ENCODE data around the gene ADAM23.

DNA sequence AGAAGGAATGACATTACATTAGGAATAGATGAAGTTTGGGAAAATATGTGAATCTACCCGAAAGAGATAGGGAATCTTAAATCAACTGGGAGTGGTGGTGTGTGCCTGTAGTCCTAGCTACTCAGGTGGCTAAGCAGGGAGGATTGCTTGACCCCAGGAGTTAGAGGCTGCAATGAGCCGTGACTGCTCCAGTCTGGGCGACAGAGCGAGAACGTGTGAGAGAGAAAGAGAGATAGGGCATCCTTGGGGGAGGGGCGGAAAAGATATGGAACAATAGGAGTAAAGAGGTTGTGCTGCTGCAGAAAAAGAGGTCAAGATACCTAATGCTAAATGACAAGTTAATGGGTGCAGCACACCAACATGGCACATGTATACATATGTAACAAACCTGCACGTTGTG, 47.1 kb upstream of the ADAM23 start:
- TF ChIP-seq, protein P1, sequence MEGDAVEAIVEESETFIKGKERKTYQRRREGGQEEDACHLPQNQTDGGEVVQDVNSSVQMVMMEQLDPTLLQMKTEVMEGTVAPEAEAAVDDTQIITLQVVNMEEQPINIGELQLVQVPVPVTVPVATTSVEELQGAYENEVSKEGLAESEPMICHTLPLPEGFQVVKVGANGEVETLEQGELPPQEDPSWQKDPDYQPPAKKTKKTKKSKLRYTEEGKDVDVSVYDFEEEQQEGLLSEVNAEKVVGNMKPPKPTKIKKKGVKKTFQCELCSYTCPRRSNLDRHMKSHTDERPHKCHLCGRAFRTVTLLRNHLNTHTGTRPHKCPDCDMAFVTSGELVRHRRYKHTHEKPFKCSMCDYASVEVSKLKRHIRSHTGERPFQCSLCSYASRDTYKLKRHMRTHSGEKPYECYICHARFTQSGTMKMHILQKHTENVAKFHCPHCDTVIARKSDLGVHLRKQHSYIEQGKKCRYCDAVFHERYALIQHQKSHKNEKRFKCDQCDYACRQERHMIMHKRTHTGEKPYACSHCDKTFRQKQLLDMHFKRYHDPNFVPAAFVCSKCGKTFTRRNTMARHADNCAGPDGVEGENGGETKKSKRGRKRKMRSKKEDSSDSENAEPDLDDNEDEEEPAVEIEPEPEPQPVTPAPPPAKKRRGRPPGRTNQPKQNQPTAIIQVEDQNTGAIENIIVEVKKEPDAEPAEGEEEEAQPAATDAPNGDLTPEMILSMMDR (IDR thresholded peaks at IDR 0.05) = no peak
- TF ChIP-seq POLR2A (IDR thresholded peaks at IDR 0.05) = no peak

Measured in body of pancreas (tissue), 4 donors.